CD4-positive, alpha-beta T cell (primary cell): Measurements from ENCODE around the gene GOLGA6C. TPM values are rescaled to one million over a fixed set of nuclear protein-coding genes. Genes with fewer than 3 reads are reported as not detected.

ENCODE experiments used
- ATAC-seq: fragments of 200-7000 bp; cut with Tn5 transposase; one replicate; pipeline ENCODE4 v1.10.0; 2022; ENCODE audit warnings: mild to moderate bottlenecking; ENCODE audit not compliant: poor library complexity
- CTCF ChIA-PET: fragments of 350-600 bp; sonication (Branson Sonifier 250); formaldehyde crosslinking; loops from one replicate; lab custom pipeline; 2021; ENCODE audit warnings: antibody characterized with exemption, inconsistent platforms; lab: Charles Lee
- POLR2A ChIA-PET: fragments of 350-600 bp; sonication (Branson Sonifier 250); formaldehyde crosslinking; loops from one replicate; lab custom pipeline; 2021; ENCODE audit warnings: antibody characterized with exemption, inconsistent platforms; lab: Charles Lee
- DNase-seq, 14 experiments: peaks; one replicate each; pipeline ENCODE4 v3.0.0-alpha.2; 2013 to 2020; ENCODE audit warnings: mixed read lengths in 2 of 14
- H3K27ac ChIP-seq, 2 donors: one replicate each; pipeline versions ENCODE4 v1.5.1 to v1.7.0; 2013; ENCODE audit warnings: low read length in 2 of 2, low read depth in 1 of 2, mild to moderate bottlenecking in 1 of 2
- H3K27me3 ChIP-seq, 2 experiments: 1 replicate in 1 of 2; 2 replicates in 1 of 2; pipeline versions ENCODE4 v1.6.1 to v1.7.0; 2013; ENCODE audit warnings: low read length in 2 of 2, control low read depth in 1 of 2, mild to moderate bottlenecking in 1 of 2, moderate library complexity in 1 of 2; ENCODE audit not compliant: insufficient read depth in 2 of 2, control insufficient read depth in 1 of 2
- H3K36me3 ChIP-seq: one replicate; pipeline ENCODE4 v1.6.1; 2013; ENCODE audit warnings: low read length, control low read depth; ENCODE audit not compliant: insufficient read depth
- H3K4me1 ChIP-seq: one replicate; pipeline ENCODE4 v1.6.1; 2013; ENCODE audit warnings: low read length, control low read depth; ENCODE audit not compliant: insufficient read depth
- H3K4me3 ChIP-seq: one replicate; pipeline ENCODE4 v1.5.1; 2013; ENCODE audit warnings: mild to moderate bottlenecking, low read length, moderate library complexity
- H3K9me3 ChIP-seq, 2 experiments: 1 replicate in 1 of 2; 2 replicates in 1 of 2; pipeline versions ENCODE4 v1.6.1 to v1.7.0; 2013; ENCODE audit warnings: low read length in 2 of 2, mild to moderate bottlenecking in 2 of 2, control low read depth in 1 of 2, moderate library complexity in 1 of 2; ENCODE audit not compliant: control insufficient read depth in 1 of 2, insufficient read depth in 1 of 2
- H3K27ac Mint-ChIP-seq: one replicate; pipeline ENCODE4 v1.8.0; 2020; ENCODE audit warnings: mixed read lengths
- H3K27me3 Mint-ChIP-seq: one replicate; pipeline ENCODE4 v1.8.0; 2021; ENCODE audit warnings: mixed read lengths
- H3K36me3 Mint-ChIP-seq: one replicate; pipeline ENCODE4 v1.8.0; 2021; ENCODE audit warnings: low read depth, mixed read lengths
- H3K4me1 Mint-ChIP-seq: one replicate; pipeline ENCODE4 v1.8.0; 2021; ENCODE audit warnings: low read depth, mixed read lengths
- H3K4me3 Mint-ChIP-seq: one replicate; pipeline ENCODE4 v1.8.0; 2020; ENCODE audit warnings: mild to moderate bottlenecking, mixed read lengths
- H3K9me3 Mint-ChIP-seq: one replicate; pipeline ENCODE4 v1.8.0; 2020; ENCODE audit warnings: mixed read lengths
- intact Hi-C, 2 experiments: fragments of 100-400 bp; cut with DNase I in 1 of 2; cut with micrococcal nuclease in 1 of 2; formaldehyde crosslinking; loops; one replicate each; pipeline versions ENCODE4 v1.15.1 to v1.9.0; 2023 to 2025; cut with DNase I, micrococcal nuclease
- total RNA-seq, 174 experiments: library from RNA in 2 of 174; stranded (reverse) in 2 of 174; gene quantifications; one replicate each; pipeline ENCODE4 v1.2.3 and lab custom pipeline; 2021 to 2026
- TF ChIP-seq, protein P1 (sequence below): fragments of 200-600 bp; IDR thresholded peaks from one replicate; pipeline ENCODE4 v1.8.0; 2022; ENCODE audit warnings: antibody characterized with exemption, mild to moderate bottlenecking

Gene GOLGA6C
- total RNA-seq, 2 experiments from 2014 or later, result not detected

GRCh38 chr15:75213212-75213767, 44.8 kb upstream of the GOLGA6C start:
- no peak overlapping the region for H3K4me3 Mint-ChIP-seq
- Histone ChIP-seq H3K27ac (no peak overlapping the region), H3K27me3 (no peaks in the 10 kb centered on the region), H3K4me3 (no peak overlapping the region), H3K4me1 (peaks cover 22% of the 10 kb centered on the region), H3K36me3 (peaks cover 43% of the 10 kb centered on the region), H3K9me3 (no peaks in the 10 kb centered on the region)
- H3K36me3 Mint-ChIP-seq, result peaks cover 34% of the 10 kb centered on the region
- H3K27me3 Mint-ChIP-seq, result no peaks in the 10 kb centered on the region
- POLR2A ChIA-PET, result interaction anchor here (1.4 kb wide), 1 partner anchor 12 kb away, joined by 4 read pairs; the partner anchor contains the start of gene C15orf39
- H3K27ac Mint-ChIP-seq, result no peak overlapping the region
- CTCF ChIA-PET, result no interaction called here
- TF ChIP-seq, protein P1, sequence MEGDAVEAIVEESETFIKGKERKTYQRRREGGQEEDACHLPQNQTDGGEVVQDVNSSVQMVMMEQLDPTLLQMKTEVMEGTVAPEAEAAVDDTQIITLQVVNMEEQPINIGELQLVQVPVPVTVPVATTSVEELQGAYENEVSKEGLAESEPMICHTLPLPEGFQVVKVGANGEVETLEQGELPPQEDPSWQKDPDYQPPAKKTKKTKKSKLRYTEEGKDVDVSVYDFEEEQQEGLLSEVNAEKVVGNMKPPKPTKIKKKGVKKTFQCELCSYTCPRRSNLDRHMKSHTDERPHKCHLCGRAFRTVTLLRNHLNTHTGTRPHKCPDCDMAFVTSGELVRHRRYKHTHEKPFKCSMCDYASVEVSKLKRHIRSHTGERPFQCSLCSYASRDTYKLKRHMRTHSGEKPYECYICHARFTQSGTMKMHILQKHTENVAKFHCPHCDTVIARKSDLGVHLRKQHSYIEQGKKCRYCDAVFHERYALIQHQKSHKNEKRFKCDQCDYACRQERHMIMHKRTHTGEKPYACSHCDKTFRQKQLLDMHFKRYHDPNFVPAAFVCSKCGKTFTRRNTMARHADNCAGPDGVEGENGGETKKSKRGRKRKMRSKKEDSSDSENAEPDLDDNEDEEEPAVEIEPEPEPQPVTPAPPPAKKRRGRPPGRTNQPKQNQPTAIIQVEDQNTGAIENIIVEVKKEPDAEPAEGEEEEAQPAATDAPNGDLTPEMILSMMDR, result no peak
- peaks cover 16% of the 10 kb centered on the region for H3K4me1 Mint-ChIP-seq
- intact Hi-C loops, result no loop called here
- DNase-seq, result no peak
- H3K9me3 Mint-ChIP-seq, result no peaks in the 10 kb centered on the region
- ATAC-seq, result no peak

DNA sequence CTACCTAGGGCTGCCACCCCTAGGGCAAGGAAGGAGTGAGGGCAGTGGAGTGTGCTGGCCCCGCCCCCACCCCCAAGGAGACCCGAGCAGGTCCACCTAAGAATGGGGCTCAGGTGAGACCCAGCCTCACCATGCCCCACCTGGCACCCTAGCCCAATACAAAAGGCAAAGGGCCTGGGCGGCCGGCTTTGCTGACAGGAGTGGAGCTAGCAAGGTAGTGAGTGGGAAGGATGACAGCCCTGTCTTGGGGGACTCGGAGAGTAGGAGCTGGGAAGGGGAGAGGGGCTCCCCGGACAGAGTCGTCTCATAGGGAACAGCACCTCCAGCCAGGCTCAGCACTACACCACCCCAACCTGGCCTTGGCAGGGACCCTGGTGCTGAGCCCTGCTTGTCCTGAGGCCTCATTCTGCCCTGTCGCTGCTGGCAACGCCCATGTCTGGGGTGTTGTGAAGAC, 44.3 kb upstream of the GOLGA6C start:
- ChIA-PET CTCF (no interaction called here), POLR2A (no interaction called here)
- TF ChIP-seq, protein P1, result no peak
- Histone ChIP-seq H3K27me3 (no peaks in the 10 kb centered on the region), H3K4me3 (no peak overlapping the region), H3K9me3 (no peaks in the 10 kb centered on the region), H3K27ac (no peak overlapping the region), H3K36me3 (peaks cover 38% of the 10 kb centered on the region), H3K4me1 (peaks cover 19% of the 10 kb centered on the region)
- no peaks in the 10 kb centered on the region for H3K9me3 Mint-ChIP-seq
- no peaks in the 10 kb centered on the region for H3K27me3 Mint-ChIP-seq
- H3K4me3 Mint-ChIP-seq, result no peak overlapping the region
- intact Hi-C loops, result no loop called here
- no peak overlapping the region for H3K27ac Mint-ChIP-seq
- H3K4me1 Mint-ChIP-seq, result peaks cover 15% of the 10 kb centered on the region
- no peak for ATAC-seq
- peaks cover 29% of the 10 kb centered on the region for H3K36me3 Mint-ChIP-seq
- no peak for DNase-seq

- Histone ChIP-seq H3K4me3 (no peak overlapping the region), H3K27ac (no peak overlapping the region), H3K9me3 (no peaks in the 10 kb centered on the region), H3K4me1 (peaks cover 15% of the 10 kb centered on the region), H3K36me3 (peaks cover 31% of the 10 kb centered on the region), H3K27me3 (no peaks in the 10 kb centered on the region)
- TF ChIP-seq, protein P1, result no peak
- intact Hi-C loops, result no loop called here
- H3K4me1 Mint-ChIP-seq, result peaks cover 8% of the 10 kb centered on the region
- ChIA-PET POLR2A (interaction anchor here (1.5 kb wide), 1 partner anchor 13 kb away, joined by 6 read pairs; the partner anchor contains the start of gene C15orf39), CTCF (no interaction called here)
- H3K27me3 Mint-ChIP-seq, result no peaks in the 10 kb centered on the region
- H3K36me3 Mint-ChIP-seq, result peaks cover 22% of the 10 kb centered on the region
- H3K27ac Mint-ChIP-seq, result peak overlapping the region; percentile 56
- no peak for DNase-seq
- H3K4me3 Mint-ChIP-seq, result no peak overlapping the region
- H3K9me3 Mint-ChIP-seq, result no peaks in the 10 kb centered on the region
- no peak for ATAC-seq
Observed at GRCh38 chr15:75214293-75215096, 43.6 kb upstream of the GOLGA6C start.
